ENCODE measurements around the gene SPPL3. TPM values are rescaled to one million over a fixed set of nuclear protein-coding genes. Genes with fewer than 3 reads are reported as not detected.

Gene SPPL3
- total RNA-seq, 1 donor from 2014 or later = 56.8 TPM

- Mint-ChIP-seq H3K36me3 (ENCODE audit: low read depth) (peaks cover 17% of the 10 kb centered on the region), H3K27ac (ENCODE audit: unreplicated experiment) (no peak overlapping the region), H3K4me3 (no peak overlapping the region), H3K27me3 (ENCODE audit: low read depth) (no peaks in the 10 kb centered on the region), H3K9me3 (no peaks in the 10 kb centered on the region), H3K4me1 (peaks cover 3% of the 10 kb centered on the region)
- DNase-seq (ENCODE audit: low read depth, low spot score) = no peak
- no peak for TF ChIP-seq CTCF (conservative IDR thresholded peaks at IDR 0.05)
Measured at GRCh38 chr12:120719496-120720233, 184.5 kb downstream of the SPPL3 start.

GRCh38 chr12:120719072-120719471 lies 185.1 kb downstream of the SPPL3 start:
- no peak for DNase-seq (ENCODE audit: low read depth, low spot score)
- no peaks in the 10 kb centered on the region for H3K27me3 Mint-ChIP-seq (ENCODE audit: low read depth)
- no peak overlapping the region for H3K4me3 Mint-ChIP-seq
- no peak overlapping the region for H3K27ac Mint-ChIP-seq (ENCODE audit: unreplicated experiment)
- no peaks in the 10 kb centered on the region for H3K9me3 Mint-ChIP-seq
- H3K4me1 Mint-ChIP-seq = peaks cover under 1% of the 10 kb centered on the region
- H3K36me3 Mint-ChIP-seq (ENCODE audit: low read depth) = peaks cover 17% of the 10 kb centered on the region
- no peak for TF ChIP-seq CTCF (conservative IDR thresholded peaks at IDR 0.05)

GRCh38 chr12:120718055-120718454 lies 186.1 kb downstream of the SPPL3 start:
- no peak for TF ChIP-seq CTCF (conservative IDR thresholded peaks at IDR 0.05)
- no peak for DNase-seq (ENCODE audit: low read depth, low spot score)
- H3K4me1 Mint-ChIP-seq = peaks cover 8% of the 10 kb centered on the region
- no peaks in the 10 kb centered on the region for H3K27me3 Mint-ChIP-seq (ENCODE audit: low read depth)
- H3K36me3 Mint-ChIP-seq (ENCODE audit: low read depth) = peaks cover 21% of the 10 kb centered on the region
- no peak overlapping the region for H3K4me3 Mint-ChIP-seq
- H3K27ac Mint-ChIP-seq (ENCODE audit: unreplicated experiment) = no peak overlapping the region
- H3K9me3 Mint-ChIP-seq = no peaks in the 10 kb centered on the region

- DNase-seq (ENCODE audit: low read depth, low spot score) = peak; percentile 83
- no peaks in the 10 kb centered on the region for H3K27me3 Mint-ChIP-seq (ENCODE audit: low read depth)
- peaks cover 35% of the 10 kb centered on the region for H3K4me1 Mint-ChIP-seq
- TF ChIP-seq CTCF (conservative IDR thresholded peaks at IDR 0.05) = peak; percentile 90
- peaks cover 14% of the 10 kb centered on the region for H3K36me3 Mint-ChIP-seq (ENCODE audit: low read depth)
- H3K9me3 Mint-ChIP-seq = no peaks in the 10 kb centered on the region
- peak overlapping the region; percentile 85 for H3K4me3 Mint-ChIP-seq
- H3K27ac Mint-ChIP-seq (ENCODE audit: unreplicated experiment) = no peak overlapping the region
Measured at GRCh38 chr12:120713861-120714482, 190.2 kb downstream of the SPPL3 start.

- H3K27ac Mint-ChIP-seq (ENCODE audit: unreplicated experiment) = no peak overlapping the region
- no peaks in the 10 kb centered on the region for H3K9me3 Mint-ChIP-seq
- H3K27me3 Mint-ChIP-seq (ENCODE audit: low read depth) = no peaks in the 10 kb centered on the region
- peaks cover 10% of the 10 kb centered on the region for H3K36me3 Mint-ChIP-seq (ENCODE audit: low read depth)
- DNase-seq (ENCODE audit: low read depth, low spot score) = no peak
- H3K4me3 Mint-ChIP-seq = peak overlapping the region; percentile 87
- TF ChIP-seq CTCF (conservative IDR thresholded peaks at IDR 0.05) = no peak
- peaks cover 41% of the 10 kb centered on the region for H3K4me1 Mint-ChIP-seq
Measured at GRCh38 chr12:120712610-120713009, 191.5 kb downstream of the SPPL3 start.

Other genes with a start within 250 kb of the SPPL3 start
- gene MLEC, start 217.2 kb downstream of the SPPL3 start, total RNA-seq = 165 and 167 TPM in 2 replicates
- 79.7 and 80.0 TPM in 2 replicates for gene UNC119B, start 193.9 kb downstream of the SPPL3 start, total RNA-seq
- gene ACADS, start 178.5 kb downstream of the SPPL3 start, total RNA-seq = 5.6 and 5.9 TPM in 2 replicates
- not detected in 2 replicates for gene HNF1A, start 74.2 kb upstream of the SPPL3 start, total RNA-seq
- gene C12orf43, start 112.1 kb upstream of the SPPL3 start, total RNA-seq = 25.3 and 25.8 TPM in 2 replicates
- gene OASL, start 134.9 kb upstream of the SPPL3 start, total RNA-seq = not detected in 2 replicates
- gene P2RX7, start 228.5 kb upstream of the SPPL3 start, total RNA-seq = 0.12 and 0.27 TPM in 2 replicates

All from neural crest cell (in vitro differentiated cells).